Ovary (tissue), 9 donors: ENCODE measurements around the gene COL1A2. TPM values are rescaled to one million over a fixed set of nuclear protein-coding genes. Genes with fewer than 3 reads are reported as not detected.

Source experiments
- DNase-seq, 5 donors: peaks; one replicate each; pipeline ENCODE4 v3.0.0-alpha.2; 2019 to 2020
- H3K27ac ChIP-seq, 2 donors: fragments of 200-600 bp; one replicate each; pipeline versions ENCODE4 v1.5.1 to v1.8.0; 2019 to 2022
- H3K27me3 ChIP-seq: fragments of 200-600 bp; one replicate; pipeline ENCODE4 v1.8.0; 2022
- H3K36me3 ChIP-seq: fragments of 200-600 bp; sonication (generic); one replicate; pipeline ENCODE4 v1.5.1; 2019
- H3K4me1 ChIP-seq: one replicate; pipeline ENCODE4 v1.8.1; 2013; ENCODE audit warnings: mild to moderate bottlenecking, moderate library complexity; ENCODE audit not compliant: insufficient read depth
- H3K4me3 ChIP-seq: fragments of 200-600 bp; sonication (generic); one replicate; pipeline ENCODE4 v1.5.1; 2017
- H3K9me3 ChIP-seq, 2 donors: fragments of 200-600 bp in 1 of 2; sonication (generic) in 1 of 2; one replicate each; pipeline versions ENCODE4 v1.5.1 to v1.8.1; 2013 to 2019; ENCODE audit warnings: mild to moderate bottlenecking in 1 of 2, moderate library complexity in 1 of 2
- CTCF ChIP-seq, 3 donors: fragments of 450-650 bp in 2 of 3; fragments of 200-600 bp in 1 of 3; IDR thresholded peaks; one replicate each; pipeline versions ENCODE4 v1.5.1 to v1.8.0; 2016 to 2022; ENCODE audit warnings: antibody characterized with exemption in 3 of 3, mild to moderate bottlenecking in 1 of 3
- EP300 ChIP-seq: sonication (generic); formaldehyde crosslinking; IDR thresholded peaks from one replicate; pipeline ENCODE4 v1.6.1; 2017; ENCODE audit warnings: antibody characterized with exemption
- POLR2A ChIP-seq: fragments of 450-650 bp; IDR thresholded peaks from one replicate; pipeline ENCODE4 v1.6.1; 2017; ENCODE audit warnings: antibody characterized with exemption, mild to moderate bottlenecking, moderate library complexity
- WGBS, 3 donors: extraction: QIAGEN DNeasy Blood & Tissue Kit in 1 of 3; methylation state at CpG; one replicate each; pipeline versions ENCODE4 v1.1.5 to v1.1.7; 2013 to 2017; 5-methylcytosine and 5-hydroxymethylcytosine counted together
- intact Hi-C, 4 donors: fragments of 100-400 bp; cut with DNase I; formaldehyde crosslinking; loops; one replicate each; pipeline versions ENCODE4 v1.11.0 to v1.15.1; 2022 to 2023
- polyA plus RNA-seq, 2 donors: library from polyadenylated mRNA; stranded (reverse); fragments of 200-250 nt in 1 of 2; fragments of 350-450 nt in 1 of 2; fragmentation: Illumina TruSeq in 1 of 2; extraction: RNeasy Lipid Tissue Mini Kit (QIAGEN cat#74804) in 1 of 2; gene quantifications; one replicate each; pipeline ENCODE4 v1.2.3, GENCODE V29; 2013 to 2014
- total RNA-seq, 7 donors: library from RNA; depleted of rRNA in 2 of 7; stranded (reverse); fragments of >200 nt in 2 of 7; fragmentation: NEBNext Ultra II Directional in 3 of 7; extraction: Animal tissue kit (Norgen Biotek cat#: 25700) in 3 of 7; gene quantifications; one replicate each; pipeline versions ENCODE4 v1.1.0 to v1.2.4, GENCODE V29; 2016 to 2023
- donor health status: DM: no; HTN: no; CAD: no; lungs with moderate emphysema.
- donor health status: DM: no; HTN: no; CAD: no.
- donor health status: Bipolar disorder and iron deficiency.
- donor health status: DM: yes; HTN: yes; CAD: no.
- donor health status: DM: no; HTN: no; CAD: no.
- donor health status: DM: yes; HTN: yes; CAD: no.

The COL1A2 gene
- total and polyA plus RNA-seq, 9 donors = 133 to 2,370 (median 497) TPM

DNA sequence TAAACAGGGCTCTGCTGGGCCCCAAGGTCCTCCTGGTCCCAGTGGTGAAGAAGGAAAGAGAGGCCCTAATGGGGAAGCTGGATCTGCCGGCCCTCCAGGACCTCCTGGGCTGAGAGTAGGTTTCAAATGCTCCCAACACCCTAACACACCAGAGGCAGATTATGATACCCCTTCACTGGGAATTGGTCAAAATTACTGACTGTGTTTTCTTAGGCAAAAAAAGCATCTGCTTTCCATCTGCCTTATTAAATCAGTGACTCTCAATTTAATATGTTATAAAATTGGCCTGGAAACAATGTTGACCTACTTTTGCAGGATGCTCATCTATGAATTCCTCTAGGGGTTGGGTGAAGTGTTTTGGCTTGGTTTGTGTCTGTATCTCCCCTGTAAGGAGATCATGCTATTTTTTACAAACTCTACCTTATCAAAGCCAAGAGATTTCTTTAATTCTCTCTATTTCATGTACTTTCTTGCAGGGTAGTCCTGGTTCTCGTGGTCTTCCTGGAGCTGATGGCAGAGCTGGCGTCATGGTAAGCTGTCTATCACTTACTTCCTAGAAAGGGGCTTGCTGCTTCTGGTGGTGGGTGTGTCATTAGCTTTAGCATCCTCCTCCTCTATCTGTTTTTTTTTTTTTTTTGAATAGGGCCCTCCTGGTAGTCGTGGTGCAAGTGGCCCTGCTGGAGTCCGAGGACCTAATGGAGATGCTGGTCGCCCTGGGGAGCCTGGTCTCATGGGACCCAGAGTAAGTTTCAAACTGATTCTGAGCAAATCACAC is 15.9 kb downstream of the COL1A2 start:
- DNase-seq = no peak
- H3K36me3 ChIP-seq = no peaks in the 10 kb centered on the region
- peaks cover 12% of the 10 kb centered on the region for H3K4me1 ChIP-seq
- TF ChIP-seq EP300 (no peak), POLR2A (no peak), CTCF (IDR thresholded peaks at IDR 0.05) (no peak)
- no peak overlapping the region for H3K4me3 ChIP-seq
- H3K27me3 ChIP-seq = no peaks in the 10 kb centered on the region
- 29 to 39% (median 32%) methylated on average over 6 of the region's 6 CpGs for WGBS, 3 donors
- intact Hi-C loops = loop anchor here in 1 of 4 donors (5.0 kb wide), 1 partner anchor 488 kb away; the partner anchor contains the start of gene GNG11
- H3K27ac ChIP-seq = peak overlapping the region in 1 of 2 donors; percentile 59
- H3K9me3 ChIP-seq = no peaks in the 10 kb centered on the region

- no peaks in the 10 kb centered on the region for H3K9me3 ChIP-seq
- TF ChIP-seq EP300 (no peak), CTCF (IDR thresholded peaks at IDR 0.05) (no peak), POLR2A (no peak)
- no peak overlapping the region for H3K4me3 ChIP-seq
- DNase-seq = no peak
- H3K36me3 ChIP-seq = no peaks in the 10 kb centered on the region
- H3K27ac ChIP-seq = peak overlapping the region in 1 of 2 donors; percentile 59
- intact Hi-C loops = loop anchor here in 1 of 4 donors (5.0 kb wide), 1 partner anchor 489 kb away; the partner anchor contains the start of gene GNG11
- no peaks in the 10 kb centered on the region for H3K27me3 ChIP-seq
- peaks cover 12% of the 10 kb centered on the region for H3K4me1 ChIP-seq
These were observed 16.4 kb downstream of the COL1A2 start for GRCh38 chr7:94411188-94411466.

DNA sequence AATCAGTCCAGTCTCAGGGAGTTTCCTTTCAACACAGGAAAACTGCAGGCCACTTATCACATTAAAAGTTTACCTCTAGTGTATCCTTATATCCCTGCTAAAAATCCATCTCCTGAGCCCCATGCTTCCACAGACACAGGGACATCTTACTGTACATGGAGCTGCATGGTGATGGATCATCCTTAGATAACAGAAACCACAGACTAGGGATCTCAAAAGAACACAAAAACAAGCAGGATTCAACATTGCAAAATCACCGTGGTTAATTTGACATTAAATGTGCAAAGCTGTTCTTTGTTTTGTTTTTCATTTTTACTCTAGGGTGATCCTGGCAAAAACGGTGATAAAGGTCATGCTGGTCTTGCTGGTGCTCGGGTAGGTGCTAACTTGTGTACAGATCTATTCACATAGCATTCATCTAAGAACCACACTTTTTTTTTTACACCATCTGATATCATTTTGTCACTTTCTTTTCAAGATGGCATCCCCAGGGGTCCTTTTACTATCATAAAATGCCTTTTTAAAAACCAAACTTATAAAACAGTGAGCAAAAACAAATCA is 18.1 kb downstream of the COL1A2 start:
- no peaks in the 10 kb centered on the region for H3K9me3 ChIP-seq
- no peak overlapping the region for H3K4me3 ChIP-seq
- peaks cover 13% of the 10 kb centered on the region for H3K4me1 ChIP-seq
- WGBS, 3 donors = 2 to 10% (median 4%) methylated on average over 3 of the region's 3 CpGs
- DNase-seq = no peak
- no peaks in the 10 kb centered on the region for H3K36me3 ChIP-seq
- intact Hi-C loops = loop anchor here in 1 of 4 donors (5.0 kb wide), 1 partner anchor 491 kb away; the partner anchor contains the start of gene GNG11
- TF ChIP-seq CTCF (IDR thresholded peaks at IDR 0.05) (no peak), EP300 (no peak), POLR2A (no peak)
- no peaks in the 10 kb centered on the region for H3K27me3 ChIP-seq
- H3K27ac ChIP-seq = peak overlapping the region; percentile 39 to 52

DNA sequence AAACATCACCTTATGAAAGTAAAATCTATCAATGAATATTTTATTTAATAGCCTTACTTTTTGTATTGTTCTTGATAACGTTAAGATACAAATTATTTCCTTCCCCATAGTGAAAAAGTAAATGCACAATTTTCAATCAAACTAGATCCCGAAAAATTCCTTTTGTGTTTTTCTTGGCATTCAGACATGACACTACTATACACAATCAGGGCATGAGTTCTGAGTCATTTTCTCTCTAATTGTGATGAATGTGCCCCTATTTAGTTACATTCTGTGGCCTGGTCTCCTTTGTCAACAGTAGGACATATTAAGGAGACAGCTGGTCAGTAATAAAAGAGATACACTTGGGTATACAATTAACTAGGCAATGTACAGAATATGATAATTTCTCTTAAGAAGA is 19.8 kb downstream of the COL1A2 start:
- intact Hi-C loops = loop anchor here in 1 of 4 donors (5.0 kb wide), 1 partner anchor 492 kb away; the partner anchor contains the start of gene GNG11
- DNase-seq = no peak
- Histone ChIP-seq H3K36me3 (no peaks in the 10 kb centered on the region), H3K9me3 (no peaks in the 10 kb centered on the region), H3K27ac (peak overlapping the region in 1 of 2 donors; percentile 27), H3K4me3 (no peak overlapping the region), H3K4me1 (peaks cover 11% of the 10 kb centered on the region), H3K27me3 (no peaks in the 10 kb centered on the region)
- WGBS, 3 donors = 2 to 6% (median 2%) methylated on average over 2 of the region's 2 CpGs
- TF ChIP-seq CTCF (IDR thresholded peaks at IDR 0.05) (no peak), POLR2A (no peak), EP300 (no peak)
